Ishikawa (cell line): Measurements from ENCODE around the gene C15orf61.

ENCODE experiments used
- CREB1 ChIP-seq: IDR thresholded peaks from 2 replicates; pipeline ENCODE4 v1.6.1; 2012; ENCODE audit warnings: low read depth
- EGR1 ChIP-seq: IDR thresholded peaks from 2 replicates; pipeline ENCODE4 v1.6.1; 2012
- EP300 ChIP-seq: IDR thresholded peaks from 2 replicates; pipeline ENCODE4 v1.6.1; 2012; ENCODE audit warnings: borderline replicate concordance
- FOXM1 ChIP-seq: IDR thresholded peaks from 2 replicates; pipeline ENCODE4 v1.6.1; 2012; ENCODE audit warnings: low read depth, borderline replicate concordance
- MAX ChIP-seq: IDR thresholded peaks from 2 replicates; pipeline ENCODE4 v1.6.1; 2012
- RAD21 ChIP-seq: IDR thresholded peaks from 2 replicates; pipeline ENCODE4 v1.6.1; 2012; ENCODE audit warnings: low read depth
- TAF1 ChIP-seq: IDR thresholded peaks from 2 replicates; pipeline ENCODE4 v1.6.1; 2012; ENCODE audit warnings: low read depth, mild to moderate bottlenecking
- TCF12 ChIP-seq: IDR thresholded peaks from 2 replicates; pipeline ENCODE4 v1.6.1; 2012; ENCODE audit warnings: low read depth
- TEAD4 ChIP-seq: IDR thresholded peaks from 2 replicates; pipeline ENCODE4 v1.6.1; 2012
- YY1 ChIP-seq: IDR thresholded peaks from 2 replicates; pipeline ENCODE4 v1.6.1; 2012; ENCODE audit warnings: low read depth
- ZBTB7A ChIP-seq: IDR thresholded peaks from 2 replicates; pipeline ENCODE4 v1.6.1; 2012; ENCODE audit warnings: low read depth
- TF ChIP-seq, protein P1 (sequence below): IDR thresholded peaks from 2 replicates; pipeline ENCODE4 v1.6.1; 2012; ENCODE audit warnings: low read depth, mild to moderate bottlenecking

DNA sequence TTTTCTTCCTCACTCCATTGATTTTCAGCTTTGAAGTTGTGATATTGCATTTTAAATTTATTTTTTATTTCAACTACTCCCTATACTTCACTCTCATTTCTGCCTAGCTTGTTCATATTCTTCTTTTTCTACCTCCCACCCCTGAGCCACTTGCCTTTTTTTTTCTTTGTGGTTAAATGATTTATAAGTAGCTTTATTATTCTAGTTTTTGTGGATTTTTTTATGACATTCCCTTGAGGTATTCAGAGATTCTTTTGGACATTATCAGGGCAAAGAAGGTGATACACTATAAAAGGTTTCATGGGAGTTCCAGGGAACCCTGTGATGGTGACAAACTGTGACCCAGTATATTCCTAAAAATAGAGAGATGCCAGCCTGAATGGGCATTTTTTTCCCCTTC lies 3.3 kb downstream of the C15orf61 start:
- TF ChIP-seq EP300 = no peak
- TF ChIP-seq MAX = no peak
- TF ChIP-seq TEAD4 = no peak
- TF ChIP-seq YY1 = no peak
- no peak for TF ChIP-seq TCF12
- no peak for TF ChIP-seq EGR1
- TF ChIP-seq, protein P1, sequence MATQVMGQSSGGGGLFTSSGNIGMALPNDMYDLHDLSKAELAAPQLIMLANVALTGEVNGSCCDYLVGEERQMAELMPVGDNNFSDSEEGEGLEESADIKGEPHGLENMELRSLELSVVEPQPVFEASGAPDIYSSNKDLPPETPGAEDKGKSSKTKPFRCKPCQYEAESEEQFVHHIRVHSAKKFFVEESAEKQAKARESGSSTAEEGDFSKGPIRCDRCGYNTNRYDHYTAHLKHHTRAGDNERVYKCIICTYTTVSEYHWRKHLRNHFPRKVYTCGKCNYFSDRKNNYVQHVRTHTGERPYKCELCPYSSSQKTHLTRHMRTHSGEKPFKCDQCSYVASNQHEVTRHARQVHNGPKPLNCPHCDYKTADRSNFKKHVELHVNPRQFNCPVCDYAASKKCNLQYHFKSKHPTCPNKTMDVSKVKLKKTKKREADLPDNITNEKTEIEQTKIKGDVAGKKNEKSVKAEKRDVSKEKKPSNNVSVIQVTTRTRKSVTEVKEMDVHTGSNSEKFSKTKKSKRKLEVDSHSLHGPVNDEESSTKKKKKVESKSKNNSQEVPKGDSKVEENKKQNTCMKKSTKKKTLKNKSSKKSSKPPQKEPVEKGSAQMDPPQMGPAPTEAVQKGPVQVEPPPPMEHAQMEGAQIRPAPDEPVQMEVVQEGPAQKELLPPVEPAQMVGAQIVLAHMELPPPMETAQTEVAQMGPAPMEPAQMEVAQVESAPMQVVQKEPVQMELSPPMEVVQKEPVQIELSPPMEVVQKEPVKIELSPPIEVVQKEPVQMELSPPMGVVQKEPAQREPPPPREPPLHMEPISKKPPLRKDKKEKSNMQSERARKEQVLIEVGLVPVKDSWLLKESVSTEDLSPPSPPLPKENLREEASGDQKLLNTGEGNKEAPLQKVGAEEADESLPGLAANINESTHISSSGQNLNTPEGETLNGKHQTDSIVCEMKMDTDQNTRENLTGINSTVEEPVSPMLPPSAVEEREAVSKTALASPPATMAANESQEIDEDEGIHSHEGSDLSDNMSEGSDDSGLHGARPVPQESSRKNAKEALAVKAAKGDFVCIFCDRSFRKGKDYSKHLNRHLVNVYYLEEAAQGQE = no peak
- no peak for TF ChIP-seq FOXM1
- no peak for TF ChIP-seq TAF1
- no peak for TF ChIP-seq ZBTB7A
- no peak for TF ChIP-seq RAD21
- no peak for TF ChIP-seq CREB1
